Epidermal melanocyte (primary cell): ENCODE data around the gene PSMA6.
"Not testable (repeated sequence)": the region's sequence is repeated elsewhere in the genome, so short reads cannot be mapped to it uniquely, and the experiment has no call there.

Experiments
- DNase-seq: peaks from one replicate; pipeline ENCODE4 v3.0.0; 2011; ENCODE audit warnings: low spot score; ENCODE audit not compliant: insufficient read length

Gene PSMA6

DNA sequence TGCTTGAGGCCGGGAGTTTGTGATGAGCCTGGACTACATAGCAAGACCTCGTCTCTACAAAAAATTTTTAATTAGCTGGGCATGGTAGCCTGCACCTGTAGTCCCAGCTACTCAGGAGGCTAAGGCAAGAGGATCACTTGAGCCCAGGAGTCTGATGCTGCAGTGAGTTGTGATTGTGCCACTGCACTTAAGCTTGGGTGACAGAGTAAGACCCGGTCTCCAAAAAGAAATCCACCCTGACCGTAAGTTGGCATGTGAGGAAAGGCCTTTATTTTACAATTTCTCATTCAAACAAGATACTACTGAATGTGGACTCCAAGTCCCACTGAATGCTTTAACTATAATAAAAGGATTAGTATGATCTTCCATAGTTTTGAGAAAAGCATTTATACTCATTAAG lies 27.3 kb downstream of the PSMA6 start:
- DNase-seq, result no peak

DNA sequence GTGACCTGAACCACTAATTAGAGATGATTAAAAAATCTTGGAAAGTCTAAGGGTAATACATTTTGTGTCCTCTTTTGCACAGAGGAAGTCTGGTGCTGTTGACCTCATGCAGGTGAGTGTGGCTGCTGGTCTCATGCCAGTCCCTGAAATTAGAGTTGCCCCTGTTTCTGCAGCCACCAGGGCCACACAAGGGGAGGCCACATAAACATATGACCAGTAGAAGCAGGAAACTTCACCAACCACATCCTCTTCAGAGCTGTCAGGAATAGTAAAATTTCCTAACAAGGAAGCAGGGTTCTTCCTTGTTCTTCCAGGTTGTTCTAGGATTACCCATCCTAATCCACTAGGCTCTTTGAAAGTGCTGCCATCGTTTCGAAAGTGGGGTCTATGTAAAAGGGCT lies 28.3 kb downstream of the PSMA6 start:
- no peak for DNase-seq

DNA sequence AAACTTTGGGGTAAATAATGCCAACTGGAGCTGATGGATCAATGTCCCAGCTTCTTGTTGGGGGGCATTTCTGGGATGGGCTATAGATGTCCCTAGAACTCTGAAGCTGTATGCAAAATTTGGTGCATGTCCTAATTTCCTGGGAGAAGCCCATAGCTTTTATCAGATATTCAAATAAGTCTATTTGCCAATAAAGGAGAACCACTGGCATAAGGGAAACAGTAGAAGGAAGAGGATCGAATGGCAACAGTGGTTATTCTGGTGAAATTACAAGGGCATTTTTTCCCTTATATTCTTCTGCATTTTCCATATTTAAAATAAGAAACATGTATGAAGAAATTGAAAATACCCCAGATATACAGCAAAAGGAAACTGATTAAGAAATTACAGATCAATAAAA lies 34.2 kb downstream of the PSMA6 start:
- no peak for DNase-seq

DNA sequence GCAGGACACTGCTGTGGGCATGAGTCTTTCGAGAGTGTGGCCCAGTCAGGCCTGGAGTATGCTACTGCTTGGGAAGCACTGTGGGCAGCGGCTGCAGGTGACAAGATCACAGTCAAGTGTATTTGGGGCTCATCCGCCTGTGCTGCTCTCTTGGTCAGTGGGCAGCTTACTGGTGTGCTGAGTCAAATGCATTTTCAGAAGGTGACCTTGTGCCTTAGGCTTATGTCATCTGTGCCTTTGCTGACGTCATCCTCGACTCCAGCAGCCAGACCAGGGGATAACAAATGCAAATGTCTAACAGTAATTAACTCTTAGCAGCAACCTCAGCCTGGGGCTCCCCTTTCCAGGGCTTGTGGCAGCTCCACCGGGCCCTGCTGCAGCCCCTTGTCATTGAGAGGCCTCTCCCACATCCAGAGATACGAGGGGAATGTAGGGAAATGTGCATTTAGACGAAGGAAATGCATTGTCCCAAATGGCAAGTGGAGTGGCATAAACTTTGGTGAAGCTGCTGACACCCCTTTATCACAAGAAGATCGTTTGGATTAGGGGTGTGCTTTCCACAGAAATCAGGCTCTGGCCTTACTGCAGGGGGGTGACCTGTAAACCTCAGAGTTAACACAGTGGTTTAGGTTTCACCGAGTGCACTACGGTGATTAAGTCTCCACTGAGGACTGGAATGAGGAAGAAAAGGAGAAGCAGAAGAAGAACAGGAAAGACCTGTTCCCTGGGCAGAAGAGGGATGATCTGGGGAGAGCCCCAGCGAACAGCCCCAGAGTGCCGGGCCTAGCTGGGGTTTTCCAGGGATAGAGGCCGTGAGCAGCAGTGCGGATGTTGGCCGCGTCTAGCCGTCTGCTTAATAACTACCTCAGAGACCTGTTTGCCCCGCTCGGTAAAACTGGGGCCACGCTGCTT lies 39.7 kb downstream of the PSMA6 start:
- DNase-seq, result no peak

DNA sequence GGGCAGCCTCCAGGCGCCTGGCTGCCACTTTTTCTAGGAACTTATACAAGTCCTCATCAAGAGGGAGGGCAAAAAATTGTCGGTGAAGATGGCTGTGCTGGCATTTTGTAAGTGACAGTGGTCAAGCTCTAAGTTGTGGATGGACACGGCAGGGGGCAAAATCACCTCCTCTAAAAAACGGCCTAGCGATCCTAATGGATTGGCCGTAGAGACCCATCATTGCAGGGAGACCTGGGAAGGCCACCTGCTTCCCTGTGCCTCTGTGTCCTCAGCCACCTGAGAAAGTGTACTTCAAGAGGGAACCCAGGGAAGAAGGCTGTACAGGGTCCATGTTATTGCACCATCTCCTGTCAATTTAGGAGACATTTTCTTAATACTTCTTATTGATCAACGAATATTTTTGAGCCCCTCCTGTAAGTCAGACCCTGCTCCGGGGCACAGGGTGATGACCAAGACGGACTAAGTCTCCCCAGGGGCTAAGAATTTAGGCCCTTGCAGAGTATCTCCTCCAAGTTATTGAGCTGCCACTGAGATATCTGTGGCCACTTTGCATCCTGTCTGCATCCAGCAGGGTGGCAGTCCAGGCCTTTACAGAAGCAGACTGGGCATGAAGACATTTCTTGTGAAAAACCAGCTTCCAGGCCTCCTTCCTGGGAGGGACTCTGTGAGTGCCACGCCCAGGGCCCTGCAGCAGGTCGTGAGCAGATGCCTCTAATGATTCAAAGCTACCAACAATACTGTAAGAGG lies 40.5 kb downstream of the PSMA6 start:
- peak; percentile 31 for DNase-seq

DNA sequence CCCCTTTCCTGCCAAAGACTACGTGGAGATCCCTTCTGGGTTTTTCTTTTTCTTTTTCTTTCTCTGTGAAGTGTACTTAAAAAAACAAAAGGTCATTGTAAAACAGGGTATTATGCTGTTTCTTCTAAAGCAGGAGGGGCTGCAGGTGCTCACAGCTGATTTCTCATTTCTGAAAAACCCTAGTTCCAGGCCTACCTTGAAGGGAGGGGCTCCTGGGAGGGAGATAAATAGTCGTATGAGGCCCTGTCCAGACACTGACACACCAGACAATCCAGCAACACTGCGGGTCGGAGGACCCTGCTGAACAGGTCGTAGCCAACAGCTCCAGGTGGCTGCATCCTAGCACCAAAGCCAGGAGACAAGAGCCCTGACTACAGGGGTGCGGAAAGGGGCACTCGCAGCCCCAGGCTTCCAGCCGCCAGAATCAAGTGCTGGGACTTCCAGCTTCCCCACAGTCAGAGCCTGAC lies 41.1 kb downstream of the PSMA6 start:
- no peak for DNase-seq

DNA sequence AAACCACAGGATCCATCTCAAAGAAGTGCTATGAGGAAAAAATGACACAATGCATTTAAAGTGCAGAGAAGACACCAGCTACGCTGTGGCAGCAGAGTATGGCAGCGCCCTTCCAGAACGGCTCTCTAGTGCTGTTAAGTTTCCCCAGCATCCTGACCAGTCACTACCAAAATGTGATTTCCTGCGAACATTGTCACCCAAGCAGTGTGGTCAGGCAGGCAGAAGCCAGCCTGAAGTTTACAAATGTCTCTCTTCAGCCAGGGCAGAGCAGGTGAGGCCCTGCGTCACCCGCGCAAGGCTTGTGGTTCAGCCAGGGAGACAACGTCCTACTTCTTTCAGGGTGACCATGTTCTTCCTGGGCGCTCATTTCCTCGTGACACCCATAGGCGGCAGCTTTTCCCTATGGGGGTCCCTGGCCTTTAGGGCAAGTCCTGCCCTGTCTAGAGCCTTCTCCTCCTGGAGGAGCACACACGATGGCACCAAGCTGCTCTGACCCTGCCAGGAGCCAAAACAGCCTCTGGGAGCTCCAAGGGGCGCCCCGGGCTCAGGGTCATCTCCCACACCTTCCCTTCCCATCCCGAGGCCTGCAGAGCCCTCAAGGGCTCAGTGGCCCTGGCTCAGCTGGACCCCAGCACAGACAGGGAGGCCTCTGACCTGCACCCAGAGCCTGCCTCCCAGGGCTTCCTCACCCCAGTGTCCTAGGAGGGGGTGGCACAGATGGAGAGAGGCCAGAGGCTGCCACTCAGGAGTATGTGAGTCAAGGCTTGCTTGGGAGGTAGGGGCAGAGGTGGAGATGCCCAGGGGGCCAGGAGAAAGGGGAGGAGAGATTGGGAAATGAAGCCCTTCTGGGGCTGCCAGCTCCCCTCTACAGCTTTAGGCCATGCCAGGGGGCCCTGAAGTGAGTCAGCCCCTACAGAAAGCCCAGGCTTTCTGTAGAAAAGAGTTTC lies 41.9 kb downstream of the PSMA6 start:
- DNase-seq, result no peak

DNA sequence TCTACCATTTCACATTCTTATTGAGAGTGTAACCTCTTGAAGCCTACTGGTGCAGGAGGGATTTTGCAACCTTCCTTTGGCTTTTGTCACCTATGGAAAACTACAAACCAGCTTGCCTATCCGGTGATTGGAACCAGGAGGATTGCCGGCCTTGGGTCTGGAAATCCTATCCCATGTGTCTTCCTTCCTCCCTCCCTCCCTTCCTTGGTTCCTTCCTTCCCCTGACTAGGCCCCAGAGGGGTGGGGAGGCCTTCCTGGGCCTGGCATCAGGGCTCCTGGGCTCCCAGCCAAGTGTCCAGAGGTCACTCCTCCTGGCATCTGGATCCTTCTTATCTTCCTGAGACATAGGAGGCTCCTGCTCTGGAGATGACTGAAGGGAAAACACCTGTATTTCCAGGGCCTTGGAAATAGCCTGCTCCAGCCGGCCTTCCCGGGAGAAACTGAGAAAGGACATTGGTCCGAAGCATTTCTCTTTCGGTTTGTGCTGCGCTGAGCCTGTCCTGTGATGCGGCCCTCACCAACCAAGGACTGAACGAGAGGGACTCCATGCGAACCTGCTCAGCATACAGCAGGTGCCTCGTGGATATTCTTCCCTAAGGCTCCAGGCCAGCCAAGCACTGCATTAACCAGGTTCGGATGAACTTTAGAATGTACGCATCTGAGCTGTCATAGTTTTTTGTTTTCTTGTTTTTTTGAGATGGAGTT lies 43.4 kb downstream of the PSMA6 start:
- no peak for DNase-seq

DNA sequence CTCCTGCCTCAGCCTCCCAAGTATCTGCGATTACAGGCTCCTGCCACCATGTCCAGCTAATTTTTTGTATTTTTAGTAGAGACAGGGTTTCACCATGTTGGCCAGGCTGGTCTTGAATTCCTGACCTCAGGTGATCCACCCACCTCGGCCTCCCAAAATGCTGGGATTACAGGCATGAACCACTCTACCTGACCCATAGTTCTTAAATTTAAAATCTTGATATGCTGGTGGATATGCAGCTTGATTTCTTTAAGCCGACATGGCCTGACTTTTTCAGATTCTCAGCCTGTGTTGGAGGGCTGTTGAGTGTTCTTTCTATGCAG lies 44.0 kb downstream of the PSMA6 start:
- not testable (repeated sequence) for DNase-seq

DNA sequence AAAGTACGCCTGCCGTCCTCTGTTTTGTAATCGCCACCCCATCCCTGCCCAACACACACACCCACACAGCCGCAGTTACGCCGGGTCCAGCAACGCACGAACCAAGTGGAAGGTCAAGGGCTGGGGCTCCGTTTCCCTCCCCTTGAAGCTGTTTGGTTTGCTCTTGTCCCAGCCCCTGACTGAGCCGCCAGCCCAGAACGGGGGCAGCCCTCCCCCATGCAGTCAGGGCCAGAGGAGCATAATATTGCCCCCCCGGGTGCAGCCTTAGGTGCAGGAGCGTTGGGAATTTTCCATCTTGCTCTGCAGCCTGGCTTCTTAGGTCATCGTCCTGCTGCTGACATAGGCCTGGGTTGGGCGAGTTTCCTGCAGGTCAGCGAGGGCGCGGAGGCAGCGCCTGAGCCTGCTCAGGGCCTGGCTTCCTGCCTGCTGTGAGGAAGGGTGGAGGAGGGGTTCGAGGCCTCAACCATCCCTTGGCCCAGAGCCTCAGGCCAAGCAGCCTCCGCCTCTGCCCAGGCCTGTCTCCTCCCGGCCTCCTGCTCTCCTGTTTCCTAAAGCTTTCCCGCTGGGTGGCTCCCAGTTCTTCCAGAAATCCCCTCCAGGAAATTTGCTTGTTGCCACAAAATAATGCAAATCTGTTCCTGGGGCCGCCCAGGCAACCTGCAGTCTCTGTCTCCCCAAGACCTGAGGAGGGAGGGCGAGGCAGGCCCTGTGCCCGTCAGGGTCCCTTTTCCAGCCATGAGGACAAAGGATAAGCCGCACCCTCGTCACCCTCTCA lies 44.5 kb downstream of the PSMA6 start:
- no peak for DNase-seq

DNA sequence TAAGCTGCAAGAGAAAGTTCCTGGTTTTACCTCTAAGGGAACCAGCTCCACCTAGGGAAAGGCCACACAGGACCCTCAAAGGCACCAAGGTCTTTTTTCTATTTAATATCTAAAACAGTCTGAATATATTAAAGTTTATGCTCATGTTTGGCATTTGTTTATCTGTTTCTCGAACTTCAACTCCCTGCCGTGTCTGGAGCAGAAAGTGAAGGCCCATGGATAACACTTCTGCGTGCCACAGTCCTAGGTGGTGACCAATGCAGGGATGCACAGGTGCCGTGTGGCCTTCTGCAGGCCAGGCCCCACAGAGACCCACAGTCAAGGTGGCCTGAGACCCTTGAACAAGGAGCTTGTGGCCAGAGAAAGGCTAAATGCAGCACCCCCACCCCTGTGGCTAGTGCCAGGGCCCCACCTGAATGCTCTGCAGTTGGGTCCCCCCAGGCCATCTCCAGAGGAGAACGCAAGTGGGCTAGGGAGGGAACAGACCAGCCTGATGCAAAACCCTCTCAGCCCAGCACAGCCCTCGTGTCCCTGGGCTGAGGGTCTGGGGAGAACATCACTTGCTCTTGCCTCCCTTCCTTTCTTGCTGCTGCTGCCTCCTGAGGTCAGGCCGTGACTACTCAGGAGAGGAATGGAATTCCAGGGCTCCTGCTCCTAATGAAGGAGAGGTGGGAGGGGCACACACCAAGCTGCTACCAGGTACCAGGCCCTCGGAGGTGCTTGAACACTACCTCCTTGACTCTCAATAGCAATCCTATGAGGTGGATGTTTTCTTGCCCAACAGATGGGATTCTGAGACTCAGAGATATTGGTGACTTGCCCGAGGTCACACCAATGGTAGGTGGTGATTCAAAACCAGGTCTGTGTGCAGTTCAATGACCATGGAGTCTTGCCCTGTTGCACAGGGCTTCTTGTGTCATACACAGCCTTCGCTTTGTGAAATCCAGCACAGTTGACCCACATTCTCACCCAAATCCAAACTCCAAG lies 45.4 kb downstream of the PSMA6 start:
- DNase-seq, result no peak

DNA sequence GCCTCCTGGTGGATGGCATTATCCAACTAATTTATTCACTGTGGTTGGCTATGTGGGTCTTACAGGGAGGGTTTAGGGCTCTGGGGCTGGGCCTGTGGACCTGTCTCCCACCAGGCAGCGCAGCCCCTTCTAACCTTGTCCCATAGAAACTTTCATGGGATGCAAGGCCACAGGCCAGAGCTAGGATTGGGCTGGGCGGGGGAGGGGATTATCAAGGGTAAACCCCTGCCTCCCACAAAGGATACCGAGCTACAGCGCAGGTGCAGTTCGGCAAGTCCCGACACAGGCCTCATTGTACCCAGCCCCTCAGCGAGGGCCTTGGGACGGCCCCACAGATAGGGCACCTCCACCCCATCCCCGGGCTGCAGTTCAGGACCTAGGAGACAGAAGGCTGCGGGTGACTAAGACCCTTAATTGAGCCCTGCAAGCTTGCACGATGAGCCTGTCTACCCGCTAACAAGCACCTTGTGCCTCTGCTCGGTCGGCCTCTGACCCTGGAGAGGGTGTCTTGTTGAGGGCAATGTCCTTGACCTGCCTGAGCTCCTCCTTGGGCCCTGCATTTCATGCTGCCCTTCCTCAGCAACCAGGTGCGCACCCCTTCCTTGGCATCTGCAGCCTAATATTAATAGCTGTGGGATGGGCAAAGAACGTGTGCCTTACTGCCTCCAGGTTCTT lies 46.7 kb downstream of the PSMA6 start:
- no peak for DNase-seq

DNA sequence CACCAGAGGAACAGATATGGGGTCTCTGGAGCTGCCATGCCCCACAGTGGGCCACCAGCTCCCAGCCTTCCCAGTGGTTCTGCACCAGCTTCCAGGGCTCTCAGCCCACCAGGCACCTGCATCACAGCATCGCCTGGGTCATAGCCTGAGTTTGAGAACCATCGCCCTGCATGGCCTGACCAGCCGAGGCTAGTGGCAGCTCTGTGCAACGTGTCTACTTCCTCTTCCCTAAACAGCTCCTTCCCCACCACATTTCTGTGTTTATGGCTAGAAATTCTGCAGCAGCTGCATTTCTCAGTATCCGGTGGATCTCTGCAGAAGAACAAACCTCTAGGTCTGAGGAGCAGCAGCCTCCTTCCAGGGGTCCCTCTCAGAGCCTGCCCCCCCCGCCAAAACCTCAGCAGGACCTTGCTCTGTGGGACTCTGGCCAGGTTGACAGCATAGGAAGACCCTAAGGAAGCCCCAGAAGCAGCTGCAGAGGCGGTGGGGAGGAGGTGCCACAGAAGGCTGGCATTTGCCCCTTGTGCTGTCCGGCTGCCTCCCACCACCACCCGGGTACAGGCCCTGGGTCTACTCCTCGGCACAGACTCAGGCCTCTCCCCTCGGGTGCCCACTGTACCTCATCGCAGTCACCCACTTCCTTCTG lies 47.7 kb downstream of the PSMA6 start:
- DNase-seq, result no peak

DNA sequence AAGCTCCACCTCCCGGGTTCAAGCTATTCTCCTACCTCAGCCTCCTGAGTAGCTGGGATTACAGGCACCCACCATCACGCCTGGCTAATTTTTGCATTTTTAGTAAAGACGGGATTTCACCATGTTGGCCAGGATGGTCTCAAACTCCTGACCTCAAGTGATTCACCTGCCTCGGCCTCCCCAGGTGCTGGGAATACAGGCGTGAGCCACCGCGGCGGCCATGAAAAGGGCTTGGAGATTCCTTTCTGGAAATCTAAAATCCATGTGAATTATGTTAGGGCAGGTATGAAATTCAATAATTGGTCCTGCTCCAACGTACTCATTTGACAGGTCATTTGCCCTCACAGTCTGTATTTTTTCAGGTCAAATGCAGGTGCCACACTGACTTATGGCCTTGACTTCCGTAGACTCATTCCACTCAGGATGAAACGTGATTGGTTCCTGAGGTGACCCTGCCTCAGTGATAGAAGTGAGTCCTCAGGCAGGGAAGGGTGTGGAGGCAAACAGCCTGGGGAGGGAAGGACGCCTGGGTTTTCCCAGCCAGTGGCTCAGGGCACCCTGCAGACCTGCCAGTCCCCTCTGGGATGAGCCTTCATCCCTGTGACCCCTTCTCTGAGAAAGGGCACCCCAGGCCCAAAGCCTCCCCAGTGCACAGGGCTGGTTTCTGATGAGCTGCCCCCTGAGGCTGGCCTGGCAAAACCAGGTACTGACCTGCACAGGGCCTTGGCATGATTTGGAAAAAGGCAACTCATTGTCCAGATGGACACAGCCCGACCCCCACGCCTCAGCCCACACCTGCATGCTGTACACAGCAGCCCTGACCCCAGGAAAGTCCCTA lies 48.7 kb downstream of the PSMA6 start:
- no peak for DNase-seq

DNA sequence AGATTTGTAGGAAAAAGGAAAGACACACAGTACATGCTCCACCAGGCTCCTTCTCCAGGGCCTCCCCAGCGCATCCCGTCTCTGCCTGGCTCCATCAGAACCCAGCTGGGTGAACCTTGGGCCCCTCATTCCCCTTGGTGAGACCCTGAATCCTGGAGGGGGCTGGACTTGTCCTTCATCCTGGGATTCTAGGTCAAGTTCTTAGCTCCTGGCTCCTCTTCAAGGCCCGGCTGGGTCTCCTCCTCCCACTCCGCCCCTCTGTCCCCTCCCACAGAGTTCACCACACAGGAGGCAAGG lies 49.2 kb downstream of the PSMA6 start:
- peak; percentile 93 for DNase-seq

DNA sequence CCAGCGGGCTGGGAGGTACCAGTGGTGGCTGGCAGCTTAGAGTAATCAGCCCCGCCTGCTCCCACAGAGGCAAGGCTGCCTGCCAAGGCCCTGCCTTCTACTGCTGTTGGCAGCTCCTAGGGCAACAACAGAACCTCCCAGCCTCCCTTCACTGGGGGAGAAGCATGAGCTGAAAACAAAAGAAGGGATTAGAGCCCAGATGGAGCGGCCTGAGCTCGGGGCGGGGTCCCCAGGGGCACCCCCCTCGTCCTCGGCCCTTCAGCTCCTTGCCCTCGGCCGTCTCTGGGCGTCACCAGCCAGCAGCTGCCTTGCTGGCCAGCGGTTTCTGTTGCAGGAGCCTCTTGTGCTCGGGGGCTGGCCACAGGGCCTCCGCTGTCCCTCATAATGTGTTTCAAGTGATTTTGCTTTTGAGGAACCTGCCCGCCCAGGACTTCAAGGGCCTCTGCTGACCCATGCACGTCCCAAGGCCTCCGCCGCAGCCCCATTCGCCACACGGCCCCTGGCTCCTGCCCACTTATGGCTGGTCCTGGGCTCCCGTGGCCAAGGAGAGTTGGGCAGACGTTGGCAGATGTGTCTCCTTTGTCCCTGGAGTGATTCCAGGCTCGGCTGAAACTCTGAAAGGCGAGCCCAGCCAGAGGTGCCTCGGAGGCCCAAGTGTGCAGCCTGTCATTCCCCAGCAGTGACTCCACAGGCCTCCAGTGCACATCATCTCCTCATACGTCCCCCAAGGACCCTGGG lies 49.7 kb downstream of the PSMA6 start:
- DNase-seq, result no peak
